ENCODE data around the gene TGFBR2.

DNA sequence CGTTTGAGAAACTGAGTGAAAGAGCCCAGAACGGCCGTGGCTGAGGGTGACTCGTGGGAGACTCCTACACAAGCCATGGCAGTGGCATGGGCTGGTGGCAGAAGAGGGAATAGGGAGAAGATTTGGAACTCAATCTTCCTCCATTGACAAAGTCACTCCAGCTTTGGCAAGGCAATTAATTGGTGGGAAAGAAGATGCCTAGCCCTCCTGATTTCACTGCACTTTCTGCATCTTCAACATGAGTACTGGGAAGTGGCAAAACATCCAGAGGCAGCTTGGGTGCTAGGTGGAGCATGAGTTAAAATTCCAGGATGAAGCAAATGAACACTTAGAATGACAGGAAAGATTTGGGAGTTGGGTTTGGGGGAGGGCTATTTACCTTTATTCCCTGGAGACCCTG is 1.4 kb upstream of the TGFBR2 start:
- TF ChIP-seq REST (IDR thresholded peaks at IDR 0.05; ENCODE audit: insufficient read depth in 1 of 2, low read depth in 2 of 2, low read length in 2 of 2) (no peak), POLR2AphosphoS5 (IDR thresholded peaks at IDR 0.05; ENCODE audit: low read depth, low read length) (no peak)

Measured in PFSK-1 (cell line).